Osteocyte (in vitro differentiated cells): ENCODE data around the gene ZSCAN22. TPM values are rescaled to one million over a fixed set of nuclear protein-coding genes. Genes with fewer than 3 reads are reported as not detected.
"Not testable (repeated sequence)": the region's sequence is repeated elsewhere in the genome, so short reads cannot be mapped to it uniquely, and the experiment has no call there.

ENCODE experiments used
- DNase-seq: peaks from one replicate; pipeline ENCODE4 v3.0.0; 2021; ENCODE audit warnings: mixed read lengths; ENCODE audit not compliant: unreplicated experiment; ENCODE audit errors: extremely low spot score
- H3K27ac Mint-ChIP-seq: one replicate; pipeline ENCODE4 v1.8.0; 2021; ENCODE audit warnings: mild to moderate bottlenecking, mixed read lengths; ENCODE audit not compliant: unreplicated experiment
- H3K27me3 Mint-ChIP-seq: one replicate; pipeline ENCODE4 v1.8.0; 2021; ENCODE audit warnings: mixed read lengths; ENCODE audit not compliant: unreplicated experiment
- H3K36me3 Mint-ChIP-seq: one replicate; pipeline ENCODE4 v1.8.0; 2021; ENCODE audit warnings: mixed read lengths; ENCODE audit not compliant: unreplicated experiment
- H3K4me1 Mint-ChIP-seq: one replicate; pipeline ENCODE4 v1.8.0; 2021; ENCODE audit warnings: mixed read lengths; ENCODE audit not compliant: unreplicated experiment
- H3K4me3 Mint-ChIP-seq: one replicate; pipeline ENCODE4 v1.8.0; 2021; ENCODE audit warnings: mild to moderate bottlenecking, moderate library complexity, mixed read lengths; ENCODE audit not compliant: unreplicated experiment
- H3K9me3 Mint-ChIP-seq: one replicate; pipeline ENCODE4 v1.8.0; 2021; ENCODE audit warnings: mixed read lengths; ENCODE audit not compliant: unreplicated experiment
- CTCF ChIP-seq: fragments of 200-600 bp; sonication (generic); IDR thresholded peaks from 2 replicates; pipeline ENCODE4 v1.5.0; 2021; ENCODE audit warnings: antibody characterized with exemption, mild to moderate bottlenecking, moderate library complexity
- total RNA-seq: library from RNA; stranded (reverse); gene quantifications from 2 replicates; pipeline ENCODE4 v1.2.1, GENCODE V29; 2021

The ZSCAN22 gene
- total RNA-seq, 1 donor from 2014 or later: 4.1 TPM

- TF ChIP-seq CTCF: no peak
- no peak overlapping the region for H3K4me3 Mint-ChIP-seq
- no peaks in the 10 kb centered on the region for H3K27me3 Mint-ChIP-seq
- H3K27ac Mint-ChIP-seq: no peak overlapping the region
- peaks cover 2% of the 10 kb centered on the region for H3K36me3 Mint-ChIP-seq
- no peaks in the 10 kb centered on the region for H3K9me3 Mint-ChIP-seq
- DNase-seq: no peak
- no peaks in the 10 kb centered on the region for H3K4me1 Mint-ChIP-seq
Observed at GRCh38 chr19:58374200-58374599, 47.4 kb downstream of the ZSCAN22 start.

GRCh38 chr19:58376724-58377123 is 49.9 kb downstream of the ZSCAN22 start:
- H3K27ac Mint-ChIP-seq, DNase-seq, H3K36me3 Mint-ChIP-seq, H3K4me3 Mint-ChIP-seq, H3K27me3 Mint-ChIP-seq, H3K9me3 Mint-ChIP-seq: not testable (repeated sequence)
- H3K4me1 Mint-ChIP-seq: peaks cover 15% of the 10 kb centered on the region

- H3K36me3 Mint-ChIP-seq: no peaks in the 10 kb centered on the region
- no peak for TF ChIP-seq CTCF
- H3K4me1 Mint-ChIP-seq: peaks cover 22% of the 10 kb centered on the region
- H3K9me3 Mint-ChIP-seq: no peaks in the 10 kb centered on the region
- H3K27me3 Mint-ChIP-seq: no peaks in the 10 kb centered on the region
- H3K27ac Mint-ChIP-seq: no peak overlapping the region
- peak overlapping the region; percentile 92 for H3K4me3 Mint-ChIP-seq
- DNase-seq: no peak
Observed at GRCh38 chr19:58379246-58379645, 52.5 kb downstream of the ZSCAN22 start.

GRCh38 chr19:58380037-58380661 is 53.4 kb downstream of the ZSCAN22 start:
- H3K4me1 Mint-ChIP-seq: peaks cover 22% of the 10 kb centered on the region
- H3K4me3 Mint-ChIP-seq: peak overlapping the region; percentile 92
- peak overlapping the region; percentile 91 for H3K27ac Mint-ChIP-seq
- no peak for TF ChIP-seq CTCF
- no peaks in the 10 kb centered on the region for H3K36me3 Mint-ChIP-seq
- H3K27me3 Mint-ChIP-seq: no peaks in the 10 kb centered on the region
- H3K9me3 Mint-ChIP-seq: no peaks in the 10 kb centered on the region
- DNase-seq: no peak

- Mint-ChIP-seq H3K27ac (peak within 1 kb of the TSS; percentile 97), H3K4me3 (peak within 1 kb of the TSS; percentile 92), H3K9me3 (no peaks in the 10 kb centered on the region), H3K4me1 (peaks cover 28% of the 10 kb centered on the region), H3K36me3 (no peaks in the 10 kb centered on the region), H3K27me3 (no peaks in the 10 kb centered on the region)
- no peak for TF ChIP-seq CTCF
- DNase-seq: peak; percentile 99
Observed at GRCh38 chr19:58380662-58381459, 54.1 kb downstream of the ZSCAN22 start, which contains the start of gene ZNF837. Gene ZNF837 (minus strand): TSS chr19:58381030. CDS start chr19:58369332, 11,698 bp downstream.
